GM12865 (cell line): Measurements from ENCODE around the gene CCL21.
"Not testable (repeated sequence)": the region's sequence is repeated elsewhere in the genome, so short reads cannot be mapped to it uniquely, and the experiment has no call there.

ENCODE experiments used
- DNase-seq: peaks from one replicate; pipeline ENCODE4 v3.0.0; 2010; ENCODE audit warnings: low read depth
- H3K4me3 ChIP-seq: 2 replicates; pipeline ENCODE4 v1.5.1; 2011; ENCODE audit warnings: mild to moderate bottlenecking, low read depth, low read length, control low read depth
- CTCF ChIP-seq: IDR thresholded peaks from 2 replicates; pipeline ENCODE4 v1.5.1; 2011; ENCODE audit warnings: low read length, control low read depth, low read depth, inconsistent platforms; ENCODE audit not compliant: insufficient read depth; ENCODE audit errors: missing control alignments

CCL21 gene

GRCh38 chr9:34737677-34738260, 27.8 kb upstream of the CCL21 start:
- no peak overlapping the region for H3K4me3 ChIP-seq
- no peak for DNase-seq
- TF ChIP-seq CTCF, result no peak

- TF ChIP-seq CTCF, result no peak
- no peak for DNase-seq
Measured at GRCh38 chr9:34734720-34735119, 24.8 kb upstream of the CCL21 start.

GRCh38 chr9:34732886-34733285, 22.9 kb upstream of the CCL21 start:
- no peak for TF ChIP-seq CTCF
- no peak overlapping the region for H3K4me3 ChIP-seq
- DNase-seq, result no peak

More at GRCh38 chr9:34734720-34735119, 24.8 kb upstream of the CCL21 start:
- H3K4me3 ChIP-seq, result no peak overlapping the region

GRCh38 chr9:34732478-34732877, 22.5 kb upstream of the CCL21 start:
- H3K4me3 ChIP-seq, result no peak overlapping the region
- TF ChIP-seq CTCF, result no peak
- DNase-seq, result no peak

GRCh38 chr9:34723141-34723540, 13.2 kb upstream of the CCL21 start:
- TF ChIP-seq CTCF, result no peak
- DNase-seq, result no peak
- no peak overlapping the region for H3K4me3 ChIP-seq

- DNase-seq, H3K4me3 ChIP-seq: not testable (repeated sequence)
Measured at GRCh38 chr9:34719769-34720025, 9.8 kb upstream of the CCL21 start.

- DNase-seq, result no peak
- H3K4me3 ChIP-seq, result no peak overlapping the region
- TF ChIP-seq CTCF, result no peak
Measured at GRCh38 chr9:34719021-34719768, 9.3 kb upstream of the CCL21 start.
